ENCODE data around the gene RNF166. TPM values are rescaled to one million over a fixed set of nuclear protein-coding genes. Genes with fewer than 3 reads are reported as not detected.

The RNF166 gene
- total and polyA plus RNA-seq, 2 donors (not counting 1 experiment from before 2014, with no cell fraction given): 6.6 to 9.7 TPM

GRCh38 chr16:88752386-88753002 is 46.3 kb upstream of the RNF166 start:
- peaks cover 75% of the 10 kb centered on the region for H3K79me2 ChIP-seq (ENCODE audit: control insufficient read depth, insufficient read depth, low read length)

GRCh38 chr16:88750854-88751253 is 44.6 kb upstream of the RNF166 start:
- Histone ChIP-seq H3K9ac (ENCODE audit: insufficient read depth, low read length) (no peak overlapping the region), H3K4me3 (replicated peaks in 1 of 4; ENCODE audit: control extremely low read depth in 1 of 4, insufficient read depth in 1 of 4, low read depth in 3 of 4, low read length in 4 of 4) (no peak overlapping the region), H3K4me2 (ENCODE audit: extremely low read depth, insufficient read depth, low read length) (no peak overlapping the region), H4K20me1 (ENCODE audit: control insufficient read depth, extremely low read depth, insufficient read depth, low read length) (no peaks in the 10 kb centered on the region), H3K79me2 (ENCODE audit: control insufficient read depth, insufficient read depth, low read length) (peaks cover 62% of the 10 kb centered on the region), H3K27ac (ENCODE audit: insufficient read depth, low read length) (no peak overlapping the region), H3K36me3 (ENCODE audit: control insufficient read depth, insufficient read depth, low read length) (peaks cover 9% of the 10 kb centered on the region), H3K9me3 (ENCODE audit: control insufficient read depth, insufficient read depth, low read depth, low read length) (no peaks in the 10 kb centered on the region), H3K27me3 (ENCODE audit: control insufficient read depth, insufficient read depth, low read length) (no peaks in the 10 kb centered on the region), H3K4me1 (ENCODE audit: control insufficient read depth, extremely low read depth, insufficient read depth, low read length) (peaks cover 3% of the 10 kb centered on the region), H2AFZ (ENCODE audit: low read length) (no peak overlapping the region)
- no peak for DNase-seq (ENCODE audit: low read depth in 2 of 2)
- TF ChIP-seq EZH2 (IDR thresholded peaks at IDR 0.05; ENCODE audit: low read length, missing control alignments): no peak
- TF ChIP-seq CTCF (conservative IDR thresholded peaks at IDR 0.05 in 1 of 2, IDR thresholded peaks at IDR 0.05 in 1 of 2; ENCODE audit: low read depth in 1 of 2, low read length in 2 of 2): no peak

More at GRCh38 chr16:88752386-88753002, 46.3 kb upstream of the RNF166 start:
- Histone ChIP-seq H2AFZ (ENCODE audit: low read length) (no peak overlapping the region), H3K4me3 (replicated peaks in 1 of 4; ENCODE audit: control extremely low read depth in 1 of 4, insufficient read depth in 1 of 4, low read depth in 3 of 4, low read length in 4 of 4) (no peak overlapping the region), H3K9ac (ENCODE audit: insufficient read depth, low read length) (no peak overlapping the region), H4K20me1 (ENCODE audit: control insufficient read depth, extremely low read depth, insufficient read depth, low read length) (no peaks in the 10 kb centered on the region), H3K27ac (ENCODE audit: insufficient read depth, low read length) (no peak overlapping the region), H3K4me2 (ENCODE audit: extremely low read depth, insufficient read depth, low read length) (no peak overlapping the region), H3K4me1 (ENCODE audit: control insufficient read depth, extremely low read depth, insufficient read depth, low read length) (peaks cover 6% of the 10 kb centered on the region), H3K27me3 (ENCODE audit: control insufficient read depth, insufficient read depth, low read length) (no peaks in the 10 kb centered on the region), H3K36me3 (ENCODE audit: control insufficient read depth, insufficient read depth, low read length) (peaks cover 9% of the 10 kb centered on the region), H3K9me3 (ENCODE audit: control insufficient read depth, insufficient read depth, low read depth, low read length) (no peaks in the 10 kb centered on the region)
- no peak for DNase-seq (ENCODE audit: low read depth in 2 of 2)
- TF ChIP-seq CTCF (conservative IDR thresholded peaks at IDR 0.05 in 1 of 2, IDR thresholded peaks at IDR 0.05 in 1 of 2; ENCODE audit: low read depth in 1 of 2, low read length in 2 of 2) (no peak), EZH2 (IDR thresholded peaks at IDR 0.05; ENCODE audit: low read length, missing control alignments) (no peak)

DNA sequence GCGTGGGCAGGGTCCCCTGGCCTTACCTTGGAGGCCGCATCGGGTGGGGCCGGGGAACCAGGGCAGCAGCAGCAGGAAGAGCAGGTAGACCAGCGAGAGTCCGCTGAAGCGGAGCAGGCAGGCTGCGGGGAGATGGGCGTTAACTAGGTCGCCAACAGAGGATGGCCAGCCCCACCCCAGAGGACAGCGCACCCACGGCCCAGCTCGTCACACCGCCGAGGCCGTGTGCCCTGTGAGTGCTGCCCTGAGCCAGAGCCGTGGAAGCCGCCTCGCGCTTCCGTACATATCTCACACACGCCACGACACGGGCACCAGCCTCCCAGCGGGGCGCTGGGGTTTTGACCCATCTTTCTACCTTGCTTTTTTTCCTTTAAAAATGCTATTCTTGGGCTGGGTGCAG is 43.1 kb upstream of the RNF166 start:
- Histone ChIP-seq H3K27me3 (ENCODE audit: control insufficient read depth, insufficient read depth, low read length) (no peaks in the 10 kb centered on the region), H3K27ac (ENCODE audit: insufficient read depth, low read length) (no peak overlapping the region), H4K20me1 (ENCODE audit: control insufficient read depth, extremely low read depth, insufficient read depth, low read length) (no peaks in the 10 kb centered on the region), H3K79me2 (ENCODE audit: control insufficient read depth, insufficient read depth, low read length) (peaks cover 49% of the 10 kb centered on the region), H3K4me2 (ENCODE audit: extremely low read depth, insufficient read depth, low read length) (no peak overlapping the region), H3K4me3 (replicated peaks in 1 of 4; ENCODE audit: control extremely low read depth in 1 of 4, insufficient read depth in 1 of 4, low read depth in 3 of 4, low read length in 4 of 4) (no peak overlapping the region), H3K9ac (ENCODE audit: insufficient read depth, low read length) (no peak overlapping the region), H3K36me3 (ENCODE audit: control insufficient read depth, insufficient read depth, low read length) (peaks cover 9% of the 10 kb centered on the region), H3K9me3 (ENCODE audit: control insufficient read depth, insufficient read depth, low read depth, low read length) (no peaks in the 10 kb centered on the region), H2AFZ (ENCODE audit: low read length) (no peak overlapping the region), H3K4me1 (ENCODE audit: control insufficient read depth, extremely low read depth, insufficient read depth, low read length) (peaks cover 2% of the 10 kb centered on the region)
- no peak for DNase-seq (ENCODE audit: low read depth in 2 of 2)
- no peak for TF ChIP-seq CTCF (conservative IDR thresholded peaks at IDR 0.05 in 1 of 2, IDR thresholded peaks at IDR 0.05 in 1 of 2; ENCODE audit: low read depth in 1 of 2, low read length in 2 of 2)
- TF ChIP-seq EZH2 (IDR thresholded peaks at IDR 0.05; ENCODE audit: low read length, missing control alignments): no peak
